OCI-LY1 (cell line): ENCODE data around the gene OR1I1.
"Not testable (repeated sequence)": the region's sequence is repeated elsewhere in the genome, so short reads cannot be mapped to it uniquely, and the experiment has no call there.

Experiments used
- EZH2 ChIP-seq: fragments of 200-600 bp; sonication (generic), shearing (Covaris generic); IDR thresholded peaks from 2 replicates; pipeline ENCODE4 v1.8.0; 2017; ENCODE audit warnings: borderline replicate concordance, mixed run types, mild to moderate bottlenecking, antibody characterized with exemption, low read length, moderate library complexity, mixed read lengths
- TF ChIP-seq, protein P1 (sequence below): fragments of 200-600 bp; sonication (generic), shearing (Covaris generic); IDR thresholded peaks from 2 replicates; pipeline ENCODE4 v1.5.1; 2017; ENCODE audit warnings: mild to moderate bottlenecking, antibody characterized with exemption, low read length, moderate library complexity, mixed read lengths

GRCh38 chr19:15070386-15070785 lies 11.6 kb upstream of the OR1I1 start:
- TF ChIP-seq, protein P1, sequence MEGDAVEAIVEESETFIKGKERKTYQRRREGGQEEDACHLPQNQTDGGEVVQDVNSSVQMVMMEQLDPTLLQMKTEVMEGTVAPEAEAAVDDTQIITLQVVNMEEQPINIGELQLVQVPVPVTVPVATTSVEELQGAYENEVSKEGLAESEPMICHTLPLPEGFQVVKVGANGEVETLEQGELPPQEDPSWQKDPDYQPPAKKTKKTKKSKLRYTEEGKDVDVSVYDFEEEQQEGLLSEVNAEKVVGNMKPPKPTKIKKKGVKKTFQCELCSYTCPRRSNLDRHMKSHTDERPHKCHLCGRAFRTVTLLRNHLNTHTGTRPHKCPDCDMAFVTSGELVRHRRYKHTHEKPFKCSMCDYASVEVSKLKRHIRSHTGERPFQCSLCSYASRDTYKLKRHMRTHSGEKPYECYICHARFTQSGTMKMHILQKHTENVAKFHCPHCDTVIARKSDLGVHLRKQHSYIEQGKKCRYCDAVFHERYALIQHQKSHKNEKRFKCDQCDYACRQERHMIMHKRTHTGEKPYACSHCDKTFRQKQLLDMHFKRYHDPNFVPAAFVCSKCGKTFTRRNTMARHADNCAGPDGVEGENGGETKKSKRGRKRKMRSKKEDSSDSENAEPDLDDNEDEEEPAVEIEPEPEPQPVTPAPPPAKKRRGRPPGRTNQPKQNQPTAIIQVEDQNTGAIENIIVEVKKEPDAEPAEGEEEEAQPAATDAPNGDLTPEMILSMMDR: not testable (repeated sequence)
- not testable (repeated sequence) for TF ChIP-seq EZH2
